C4-2B (cell line): ENCODE measurements around the gene CCDC3.

ENCODE experiments used
- CTCF ChIP-seq: fragments of 450-650 bp; conservative IDR thresholded peaks from 2 replicates; pipeline ENCODE4 v1.5.1; 2017; ENCODE audit warnings: mild to moderate bottlenecking
- ZFX ChIP-seq: fragments of 450-650 bp; IDR thresholded peaks from 2 replicates; pipeline ENCODE4 v1.6.1; 2017

- TF ChIP-seq CTCF (no peak), ZFX (no peak)
Measured at GRCh38 chr10:13051126-13051694, 49.7 kb upstream of the CCDC3 start.
